Activated T-cell treated with anti-CD3 and anti-CD28 coated beads, Interleukin-2, amount 50 U/mL, for 72 hours (primary cell): ENCODE measurements around the gene EIF4E2. TPM values are rescaled to one million over a fixed set of nuclear protein-coding genes. Genes with fewer than 3 reads are reported as not detected.
A peak's percentile ranks its signal among the peaks of the same experiment; 100 is the strongest.

Source experiments
- ATAC-seq, 2 donors: fragments of 150-1000 bp; cut with Tn5 transposase; replicated peaks in 1 of 2; 2 replicates each; pipeline ENCODE4 v1.10.0; 2021; ENCODE audit warnings: moderate library complexity in 2 of 2, mild to moderate bottlenecking in 1 of 2
- DNase-seq, 2 donors: peaks; one replicate each; pipeline ENCODE4 v3.0.0; 2021 to 2022; ENCODE audit warnings: mixed read lengths in 1 of 2
- H3K27ac Mint-ChIP-seq: one replicate; pipeline ENCODE4 v1.8.0; 2022; ENCODE audit warnings: mild to moderate bottlenecking, moderate library complexity, mixed read lengths
- H3K27me3 Mint-ChIP-seq: one replicate; pipeline ENCODE4 v1.8.0; 2022; ENCODE audit warnings: low read depth, mixed read lengths
- H3K36me3 Mint-ChIP-seq, 2 donors: one replicate each; pipeline ENCODE4 v1.8.0; 2022; ENCODE audit warnings: mixed read lengths in 2 of 2, mild to moderate bottlenecking in 1 of 2; ENCODE audit not compliant: insufficient read depth in 2 of 2
- H3K4me1 Mint-ChIP-seq: one replicate; pipeline ENCODE4 v1.8.0; 2022; ENCODE audit warnings: low read depth, mixed read lengths
- H3K4me3 Mint-ChIP-seq, 2 donors: one replicate each; pipeline ENCODE4 v1.8.0; 2022; ENCODE audit warnings: mild to moderate bottlenecking in 2 of 2, mixed read lengths in 2 of 2, moderate library complexity in 2 of 2
- H3K9me3 Mint-ChIP-seq, 2 donors: one replicate each; pipeline ENCODE4 v1.8.0; 2022; ENCODE audit warnings: mixed read lengths in 2 of 2
- total RNA-seq, 2 donors: library from RNA; stranded (reverse); gene quantifications; one replicate each; pipeline ENCODE4 v1.2.3, GENCODE V29; 2022

The EIF4E2 gene
- total RNA-seq, 2 donors from 2014 or later: 42.6 to 42.7 TPM

DNA sequence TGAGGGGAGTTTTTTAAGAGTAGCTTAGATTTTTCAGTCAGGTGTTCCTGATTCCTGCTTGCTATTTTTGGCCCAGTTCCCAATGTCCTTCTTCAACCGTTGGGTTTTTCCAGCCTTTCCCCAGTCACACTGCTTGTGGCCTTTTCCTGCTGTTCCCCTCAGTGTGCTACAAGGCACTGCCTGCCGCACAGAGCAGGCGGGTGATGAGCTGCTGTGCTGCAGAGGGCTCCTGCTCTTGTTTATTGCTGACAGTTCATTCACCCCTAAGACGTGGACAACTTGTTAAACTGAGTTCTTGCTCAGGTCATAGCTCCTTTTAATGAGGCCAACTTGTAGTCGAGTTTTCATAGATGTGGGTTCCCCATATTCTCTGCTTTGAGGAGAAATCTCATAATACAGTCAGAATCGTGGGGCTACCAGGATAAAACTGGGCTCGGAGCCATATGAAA, 20.6 kb downstream of the EIF4E2 start:
- peaks cover 2 to 13% of the 10 kb centered on the region in 2 donors for H3K36me3 Mint-ChIP-seq
- H3K27ac Mint-ChIP-seq: no peak overlapping the region
- DNase-seq: no peak
- no peaks in the 10 kb centered on the region for H3K4me1 Mint-ChIP-seq
- no peaks in the 10 kb centered on the region for H3K27me3 Mint-ChIP-seq
- H3K4me3 Mint-ChIP-seq: no peak overlapping the region
- H3K9me3 Mint-ChIP-seq: no peaks in the 10 kb centered on the region
- ATAC-seq: no peak

DNA sequence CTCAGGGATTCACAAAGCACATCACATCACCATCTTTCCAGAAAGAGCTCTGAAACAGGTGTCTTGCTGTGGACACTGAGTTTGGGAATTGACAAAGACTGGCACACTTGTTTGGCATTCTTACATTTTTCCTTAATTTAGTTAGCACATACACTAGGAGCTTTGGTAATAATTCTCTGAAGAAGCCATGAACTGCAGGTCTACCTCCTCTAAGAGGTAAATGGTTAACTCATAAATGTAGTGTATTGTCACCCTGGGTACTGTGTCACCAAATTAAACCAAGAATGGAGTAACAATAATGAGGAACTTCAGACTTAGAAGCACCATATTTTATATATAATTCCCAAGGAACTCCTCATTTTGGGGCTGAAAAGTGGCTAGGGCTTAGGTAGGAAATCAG, 22.6 kb downstream of the EIF4E2 start:
- Mint-ChIP-seq H3K27me3 (no peaks in the 10 kb centered on the region), H3K4me1 (no peaks in the 10 kb centered on the region), H3K27ac (no peak overlapping the region), H3K9me3 (no peaks in the 10 kb centered on the region), H3K4me3 (no peak overlapping the region), H3K36me3 (peaks cover under 1 to 13% of the 10 kb centered on the region in 2 donors)
- DNase-seq (no peak), ATAC-seq (no peak)

DNA sequence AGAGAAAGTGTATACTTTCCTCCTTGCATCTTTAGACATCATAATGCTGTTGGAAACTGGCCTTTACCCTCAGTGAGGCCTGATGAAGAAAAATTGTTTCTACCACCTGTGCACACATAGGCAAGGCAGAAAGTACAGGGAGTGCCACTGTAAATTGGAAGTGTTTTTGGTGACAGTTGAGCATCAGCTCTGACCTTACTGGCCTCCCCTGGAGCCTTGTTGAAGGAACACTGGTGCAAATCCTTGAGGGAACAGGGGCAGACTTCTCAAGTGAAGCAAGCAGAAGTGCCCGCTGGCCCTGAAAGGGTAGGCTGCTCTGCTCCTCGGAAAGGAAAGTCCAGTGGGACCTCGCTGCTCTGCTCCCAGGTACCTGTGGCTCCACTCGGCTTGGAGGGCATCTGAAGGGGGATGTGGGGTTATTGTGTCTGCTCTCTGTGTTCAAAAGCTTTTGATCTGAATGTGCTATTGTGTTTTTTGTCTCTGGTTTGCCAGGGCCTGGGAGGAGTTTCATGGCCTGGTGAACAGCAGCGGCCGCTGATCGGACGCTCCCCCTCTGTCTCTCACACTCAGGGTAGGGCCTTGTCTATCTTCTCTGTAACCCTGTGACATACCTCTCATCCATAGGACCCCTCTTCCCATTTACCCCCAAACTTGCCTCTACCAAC, 23.4 kb downstream of the EIF4E2 start:
- Mint-ChIP-seq H3K4me3 (no peak overlapping the region), H3K9me3 (no peaks in the 10 kb centered on the region), H3K4me1 (no peaks in the 10 kb centered on the region), H3K27ac (no peak overlapping the region), H3K27me3 (no peaks in the 10 kb centered on the region), H3K36me3 (peaks cover 0 to 7% of the 10 kb centered on the region in 2 donors)
- ATAC-seq: no peak
- DNase-seq: no peak

DNA sequence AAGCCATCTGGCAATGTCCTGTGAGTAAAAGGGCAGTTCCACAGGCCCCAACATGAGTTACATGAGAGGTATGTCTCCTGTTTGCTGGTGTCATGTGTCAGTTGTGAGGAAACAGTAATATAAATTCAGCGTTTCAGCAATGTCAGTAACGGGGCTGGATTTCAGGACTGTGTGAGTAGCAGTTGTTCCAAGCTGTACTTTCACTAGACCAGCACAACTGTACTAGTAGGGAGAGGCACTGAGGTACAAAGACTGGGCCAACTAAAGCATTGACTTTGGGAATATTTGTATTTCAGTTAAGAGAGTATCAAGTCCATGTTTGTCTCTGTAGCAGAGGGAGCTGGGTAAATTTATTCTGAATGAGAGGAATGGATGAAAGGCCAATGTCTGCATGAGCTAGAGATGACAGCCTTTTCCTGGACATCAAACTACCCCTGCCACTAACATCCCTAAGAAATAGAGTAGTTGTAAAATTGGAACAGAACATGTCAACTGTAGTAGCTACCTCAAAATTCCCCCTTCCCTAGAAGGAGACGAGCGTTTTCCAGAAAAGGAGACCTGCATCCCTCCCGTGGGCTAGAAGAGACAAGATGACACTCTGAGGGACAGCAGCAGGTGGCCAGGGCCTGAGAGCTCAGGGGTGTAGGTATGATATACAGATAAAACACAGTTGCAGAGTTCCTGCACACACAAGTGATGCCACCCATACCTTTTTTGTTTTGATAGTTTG, 24.4 kb downstream of the EIF4E2 start:
- no peak for ATAC-seq
- Mint-ChIP-seq H3K36me3 (peaks cover 0 to 3% of the 10 kb centered on the region in 2 donors), H3K27ac (no peak overlapping the region), H3K27me3 (no peaks in the 10 kb centered on the region), H3K9me3 (no peaks in the 10 kb centered on the region), H3K4me1 (no peaks in the 10 kb centered on the region), H3K4me3 (no peak overlapping the region)
- no peak for DNase-seq

DNA sequence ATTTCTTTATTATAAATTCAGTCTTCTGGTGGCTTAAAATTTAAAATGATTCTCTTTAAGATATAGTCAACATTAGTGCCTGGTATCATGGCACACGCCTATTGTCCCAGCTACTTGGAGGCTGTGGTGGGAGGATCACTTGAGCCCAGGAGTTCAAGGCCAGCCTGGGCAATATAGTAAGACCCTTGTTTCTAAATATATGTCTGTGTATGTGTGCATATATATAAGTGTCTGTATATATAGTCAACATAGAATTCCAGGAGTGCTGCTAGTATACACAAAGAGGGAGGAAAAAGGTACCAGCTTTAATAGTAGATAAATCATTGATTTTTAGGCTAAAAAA, 24.9 kb downstream of the EIF4E2 start:
- no peak for DNase-seq
- Mint-ChIP-seq H3K27me3 (no peaks in the 10 kb centered on the region), H3K27ac (no peak overlapping the region), H3K9me3 (no peaks in the 10 kb centered on the region), H3K4me1 (peaks cover 4% of the 10 kb centered on the region), H3K4me3 (no peak overlapping the region), H3K36me3 (no peaks in the 10 kb centered on the region)
- ATAC-seq: no peak

- no peaks in the 10 kb centered on the region for H3K9me3 Mint-ChIP-seq
- no peak for ATAC-seq
These were observed 26.5 kb downstream of the EIF4E2 start for GRCh38 chr2:232576995-232577394.

GRCh38 chr2:232577841-232578240, 27.4 kb downstream of the EIF4E2 start:
- Mint-ChIP-seq H3K9me3 (no peaks in the 10 kb centered on the region), H3K36me3 (peaks cover 3 to 6% of the 10 kb centered on the region in 2 donors), H3K27me3 (no peaks in the 10 kb centered on the region), H3K27ac (no peak overlapping the region), H3K4me3 (no peak overlapping the region), H3K4me1 (peaks cover 7% of the 10 kb centered on the region)
- ATAC-seq: no peak
- no peak for DNase-seq

More at GRCh38 chr2:232576995-232577394, 26.5 kb downstream of the EIF4E2 start:
- H3K27me3 Mint-ChIP-seq: no peaks in the 10 kb centered on the region
- no peak overlapping the region for H3K4me3 Mint-ChIP-seq
- H3K4me1 Mint-ChIP-seq: peaks cover 7% of the 10 kb centered on the region
- H3K27ac Mint-ChIP-seq: no peak overlapping the region
- DNase-seq: no peak
- peaks cover 3 to 4% of the 10 kb centered on the region in 2 donors for H3K36me3 Mint-ChIP-seq

DNA sequence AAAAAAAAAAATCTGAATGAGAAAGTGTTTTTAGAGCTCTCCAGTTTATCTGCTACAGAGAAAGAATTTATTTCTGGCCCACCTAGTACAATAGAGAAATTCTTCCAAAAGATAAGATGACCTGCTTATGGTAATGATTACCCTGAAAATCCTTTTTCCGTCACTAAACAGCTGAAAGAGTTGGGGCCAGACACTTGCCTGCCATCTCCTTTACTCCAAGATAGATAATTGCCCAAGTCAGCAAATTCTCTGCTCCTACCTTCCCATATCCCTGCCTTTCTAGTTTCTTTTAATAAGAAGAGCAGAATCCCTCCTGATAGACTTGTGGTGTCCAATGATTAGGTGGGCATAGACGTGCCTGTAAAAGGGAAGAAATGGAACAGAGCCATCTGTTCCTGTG, 28.1 kb downstream of the EIF4E2 start:
- Mint-ChIP-seq H3K9me3 (no peaks in the 10 kb centered on the region), H3K4me1 (peaks cover 7% of the 10 kb centered on the region), H3K27ac (no peak overlapping the region), H3K4me3 (no peak overlapping the region), H3K27me3 (no peaks in the 10 kb centered on the region), H3K36me3 (peaks cover 3 to 8% of the 10 kb centered on the region in 2 donors)
- DNase-seq (no peak), ATAC-seq (no peak)

DNA sequence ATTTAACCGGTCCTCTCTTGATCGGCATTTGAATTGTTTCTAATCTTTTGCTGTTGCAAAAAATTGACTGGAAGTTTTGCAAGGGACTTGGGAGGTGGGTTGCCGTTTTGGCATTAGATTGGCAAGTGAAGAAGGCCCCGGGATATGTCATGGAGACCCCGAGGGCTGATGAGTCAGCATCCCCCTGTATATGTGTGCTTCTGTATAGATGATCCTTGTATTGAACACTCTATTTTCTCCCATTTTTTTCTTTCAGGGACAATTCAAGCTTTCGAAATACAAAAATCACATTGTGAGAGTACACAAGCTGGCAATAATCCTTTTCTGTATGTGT, 30.1 kb downstream of the EIF4E2 start:
- Mint-ChIP-seq H3K4me3 (no peak overlapping the region), H3K27ac (no peak overlapping the region), H3K27me3 (no peaks in the 10 kb centered on the region), H3K9me3 (no peaks in the 10 kb centered on the region), H3K4me1 (peaks cover 7% of the 10 kb centered on the region), H3K36me3 (peaks cover 3 to 8% of the 10 kb centered on the region in 2 donors)
- DNase-seq (no peak), ATAC-seq (no peak)

GRCh38 chr2:232581725-232582124, 31.2 kb downstream of the EIF4E2 start:
- ATAC-seq: no peak
- no peak for DNase-seq
- no peak overlapping the region for H3K4me3 Mint-ChIP-seq
- no peaks in the 10 kb centered on the region for H3K9me3 Mint-ChIP-seq
- peaks cover 3 to 8% of the 10 kb centered on the region in 2 donors for H3K36me3 Mint-ChIP-seq
- H3K27ac Mint-ChIP-seq: peak overlapping the region; percentile 31
- no peaks in the 10 kb centered on the region for H3K27me3 Mint-ChIP-seq
- H3K4me1 Mint-ChIP-seq: peaks cover 7% of the 10 kb centered on the region

GRCh38 chr2:232584238-232584637, 33.7 kb downstream of the EIF4E2 start:
- no peak overlapping the region for H3K27ac Mint-ChIP-seq
- no peak for DNase-seq
- no peaks in the 10 kb centered on the region for H3K9me3 Mint-ChIP-seq
- peaks cover 3 to 8% of the 10 kb centered on the region in 2 donors for H3K36me3 Mint-ChIP-seq
- H3K27me3 Mint-ChIP-seq: no peaks in the 10 kb centered on the region
- H3K4me3 Mint-ChIP-seq: no peak overlapping the region
- ATAC-seq: no peak
- peaks cover 7% of the 10 kb centered on the region for H3K4me1 Mint-ChIP-seq

GRCh38 chr2:232586943-232587505, 36.5 kb downstream of the EIF4E2 start:
- Mint-ChIP-seq H3K9me3 (no peaks in the 10 kb centered on the region), H3K27ac (no peak overlapping the region), H3K27me3 (no peaks in the 10 kb centered on the region), H3K4me3 (no peak overlapping the region), H3K4me1 (no peaks in the 10 kb centered on the region), H3K36me3 (peaks cover 0 to 4% of the 10 kb centered on the region in 2 donors)
- DNase-seq (no peak), ATAC-seq (no peak)

- no peak for ATAC-seq
- Mint-ChIP-seq H3K4me1 (peaks cover under 1% of the 10 kb centered on the region), H3K27ac (no peak overlapping the region), H3K9me3 (no peaks in the 10 kb centered on the region), H3K27me3 (no peaks in the 10 kb centered on the region), H3K36me3 (peaks cover 0 to 4% of the 10 kb centered on the region in 2 donors), H3K4me3 (no peak overlapping the region)
- DNase-seq: no peak
These were observed 37.0 kb downstream of the EIF4E2 start for GRCh38 chr2:232587512-232587911.
